B cell (primary cell): ENCODE data around the gene LATS2. TPM values are rescaled to one million over a fixed set of nuclear protein-coding genes. Genes with fewer than 3 reads are reported as not detected.
"Not testable (repeated sequence)": the region's sequence is repeated elsewhere in the genome, so short reads cannot be mapped to it uniquely, and the experiment has no call there.

Source experiments
- ATAC-seq: fragments of 200-7000 bp; cut with Tn5 transposase; one replicate; pipeline ENCODE4 v1.10.0; 2021; ENCODE audit warnings: low read depth, mild to moderate bottlenecking, moderate number of reproducible peaks, moderate library complexity
- CTCF ChIA-PET: fragments of 350-600 bp; sonication (Branson Sonifier 250); formaldehyde crosslinking; loops from one replicate; lab custom pipeline; 2021; ENCODE audit warnings: antibody characterized with exemption, inconsistent platforms; lab: Charles Lee
- POLR2A ChIA-PET: fragments of 350-600 bp; sonication (Branson Sonifier 250); formaldehyde crosslinking; loops from one replicate; lab custom pipeline; 2021; ENCODE audit warnings: antibody characterized with exemption; lab: Charles Lee
- DNase-seq: peaks from one replicate; pipeline ENCODE4 v3.0.0; 2013
- H2AFZ ChIP-seq: 2 replicates; pipeline ENCODE4 v1.6.1; 2012; ENCODE audit warnings: mild to moderate bottlenecking, low read depth, low read length; ENCODE audit not compliant: insufficient read depth, poor library complexity, severe bottlenecking
- H3K27ac ChIP-seq, 2 donors: 1 replicate in 1 of 2; 2 replicates in 1 of 2; pipeline ENCODE4 v1.5.1; 2012 to 2013; ENCODE audit warnings: low read length in 2 of 2, mild to moderate bottlenecking in 2 of 2, moderate library complexity in 1 of 2
- H3K27me3 ChIP-seq, 4 experiments: fragments of 200-600 bp in 1 of 4; sonication (generic) in 1 of 4; replicated peaks in 1 of 4; 1 replicate in 2 of 4; 2 replicates in 2 of 4; pipeline versions ENCODE4 v1.6.1 to v1.7.0; 2013 to 2016; ENCODE audit warnings: low read length in 3 of 4, mild to moderate bottlenecking in 2 of 4, mixed read lengths in 1 of 4, moderate library complexity in 1 of 4; ENCODE audit not compliant: insufficient read depth in 4 of 4, control insufficient read depth in 3 of 4; ENCODE audit errors: control extremely low read depth in 1 of 4
- H3K36me3 ChIP-seq, 2 experiments: replicated peaks in 1 of 2; 1 replicate in 1 of 2; 2 replicates in 1 of 2; pipeline versions ENCODE4 v1.6.1 to v1.7.1; 2013; ENCODE audit warnings: low read length in 1 of 2; ENCODE audit not compliant: insufficient read depth in 2 of 2, control insufficient read depth in 1 of 2; ENCODE audit errors: control extremely low read depth in 1 of 2, extremely low read depth in 1 of 2
- H3K4me1 ChIP-seq, 2 donors: fragments of 200-600 bp in 1 of 2; sonication (generic) in 1 of 2; 1 replicate in 1 of 2; 2 replicates in 1 of 2; pipeline versions ENCODE4 v1.5.1 to v1.6.1; 2013 to 2017; ENCODE audit warnings: low read length in 2 of 2; ENCODE audit not compliant: control insufficient read depth in 2 of 2, insufficient read depth in 2 of 2
- H3K4me2 ChIP-seq: replicated peaks from 2 replicates; pipeline ENCODE3; 2012; ENCODE audit warnings: mild to moderate bottlenecking, low read depth, low read length; ENCODE audit not compliant: poor library complexity, severe bottlenecking
- H3K4me3 ChIP-seq, 5 experiments: fragments of 200-600 bp in 1 of 5; sonication (generic) in 1 of 5; 1 replicate in 3 of 5; 2 replicates in 2 of 5; pipeline versions ENCODE4 v1.5.1 to v1.7.0; 2011 to 2016; ENCODE audit warnings: low read length in 4 of 5, mild to moderate bottlenecking in 4 of 5, low read depth in 2 of 5, control low read depth in 1 of 5, moderate library complexity in 1 of 5; ENCODE audit not compliant: insufficient read depth in 1 of 5; ENCODE audit errors: control extremely low read depth in 1 of 5, extremely low read depth in 1 of 5
- H3K79me2 ChIP-seq: fragments of 200-600 bp; sonication (generic); one replicate; pipeline ENCODE4 v1.6.0; 2016; ENCODE audit warnings: low read length; ENCODE audit not compliant: control insufficient read depth, insufficient read depth
- H3K9ac ChIP-seq: fragments of 200-600 bp; sonication (generic); 2 replicates; pipeline ENCODE4 v1.6.1; 2017; ENCODE audit warnings: mild to moderate bottlenecking, low read length, moderate library complexity
- H3K9me3 ChIP-seq, 3 donors: one replicate each; pipeline versions ENCODE4 v1.6.1 to v1.7.1; 2013; ENCODE audit warnings: low read length in 2 of 3; ENCODE audit not compliant: control insufficient read depth in 2 of 3, insufficient read depth in 1 of 3; ENCODE audit errors: control extremely low read depth in 1 of 3
- H4K20me1 ChIP-seq: 2 replicates; pipeline ENCODE4 v1.6.0; 2012; ENCODE audit warnings: mild to moderate bottlenecking, low read length; ENCODE audit not compliant: insufficient read depth, control insufficient read depth, poor library complexity, severe bottlenecking
- H3K27ac Mint-ChIP-seq: one replicate; pipeline ENCODE4 v1.8.0; 2021; ENCODE audit warnings: mixed read lengths
- H3K27me3 Mint-ChIP-seq: one replicate; pipeline ENCODE4 v1.8.0; 2021; ENCODE audit warnings: mixed read lengths
- H3K4me1 Mint-ChIP-seq: one replicate; pipeline ENCODE4 v1.8.0; 2021; ENCODE audit warnings: mixed read lengths
- H3K4me3 Mint-ChIP-seq: one replicate; pipeline ENCODE4 v1.8.0; 2021; ENCODE audit warnings: mixed read lengths
- H3K9me3 Mint-ChIP-seq: one replicate; pipeline ENCODE4 v1.8.0; 2022; ENCODE audit warnings: mixed read lengths; ENCODE audit not compliant: insufficient read depth
- EZH2 ChIP-seq: IDR thresholded peaks from 2 replicates; pipeline ENCODE4 v1.6.1; 2012; ENCODE audit warnings: borderline replicate concordance, low read depth, mild to moderate bottlenecking, moderate library complexity, low read length; ENCODE audit not compliant: insufficient read depth, poor library complexity, severe bottlenecking
- WGBS: methylation state at CpG from one replicate; pipeline ENCODE4 v1.1.5; 2013; ENCODE audit warnings: missing lambda C conversion rate; ENCODE audit not compliant: insufficient coverage; 5-methylcytosine and 5-hydroxymethylcytosine counted together
- intact Hi-C: fragments of 100-400 bp; cut with micrococcal nuclease; formaldehyde crosslinking; loops from one replicate; pipeline ENCODE4 v1.10.0; 2022
- polyA plus RNA-seq: library from polyadenylated mRNA; depleted of rRNA; stranded (reverse); fragments of >200 nt; gene quantifications from 2 replicates; pipeline ENCODE4 v1.2.3, GENCODE V29; 2012
- total RNA-seq, 2 donors: library from RNA; stranded (reverse); fragments of 120-200 nt in 1 of 2; gene quantifications; 1 replicate in 1 of 2; 2 replicates in 1 of 2; pipeline versions ENCODE4 v1.2.3 to v1.2.4, GENCODE V29; 2013 to 2022
- TF ChIP-seq, protein P1 (sequence below): fragments of 200-600 bp; IDR thresholded peaks from one replicate; pipeline ENCODE4 v1.8.0; 2022; ENCODE audit warnings: antibody characterized with exemption, mild to moderate bottlenecking

The LATS2 gene
- total and polyA plus RNA-seq, 2 donors (not counting 1 experiment from before 2014, with no cell fraction given): 1.9 to 2.7 TPM

DNA sequence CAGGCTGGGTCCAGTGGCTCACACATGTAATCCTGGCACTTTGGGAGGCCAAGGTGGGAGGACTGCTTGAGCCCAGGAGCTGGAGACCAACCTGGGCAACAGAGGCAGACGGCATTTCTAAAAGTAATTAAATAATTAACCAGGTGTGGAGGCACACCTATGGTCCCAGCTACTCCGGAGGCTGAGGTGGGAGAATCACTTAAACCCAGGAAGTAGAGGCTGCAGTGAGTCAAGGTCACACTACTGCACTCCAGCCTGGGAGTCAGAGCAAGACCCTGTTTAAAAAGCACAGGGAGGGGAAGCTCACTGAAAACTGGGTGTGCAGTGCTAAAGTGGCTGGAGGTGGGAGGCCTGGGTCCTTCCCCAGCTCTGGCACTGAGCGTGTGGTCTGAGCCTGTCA is 9.7 kb downstream of the LATS2 start:
- Mint-ChIP-seq H3K9me3 (no peaks in the 10 kb centered on the region), H3K4me3 (no peak overlapping the region), H3K27ac (no peak overlapping the region), H3K27me3 (peaks cover 6% of the 10 kb centered on the region), H3K4me1 (no peaks in the 10 kb centered on the region)
- Histone ChIP-seq H3K27me3 (no peaks in the 10 kb centered on the region), H3K9me3 (no peaks in the 10 kb centered on the region), H2AFZ (no peak overlapping the region), H3K27ac (no peak overlapping the region), H3K4me2 (no peak overlapping the region), H3K9ac (no peak overlapping the region), H4K20me1 (no peaks in the 10 kb centered on the region), H3K4me1 (no peaks in the 10 kb centered on the region), H3K79me2 (peaks cover 7% of the 10 kb centered on the region), H3K4me3 (no peak overlapping the region), H3K36me3 (no peaks in the 10 kb centered on the region)
- POLR2A ChIA-PET: no interaction called here
- ATAC-seq: no peak
- TF ChIP-seq EZH2: no peak
- TF ChIP-seq, protein P1, sequence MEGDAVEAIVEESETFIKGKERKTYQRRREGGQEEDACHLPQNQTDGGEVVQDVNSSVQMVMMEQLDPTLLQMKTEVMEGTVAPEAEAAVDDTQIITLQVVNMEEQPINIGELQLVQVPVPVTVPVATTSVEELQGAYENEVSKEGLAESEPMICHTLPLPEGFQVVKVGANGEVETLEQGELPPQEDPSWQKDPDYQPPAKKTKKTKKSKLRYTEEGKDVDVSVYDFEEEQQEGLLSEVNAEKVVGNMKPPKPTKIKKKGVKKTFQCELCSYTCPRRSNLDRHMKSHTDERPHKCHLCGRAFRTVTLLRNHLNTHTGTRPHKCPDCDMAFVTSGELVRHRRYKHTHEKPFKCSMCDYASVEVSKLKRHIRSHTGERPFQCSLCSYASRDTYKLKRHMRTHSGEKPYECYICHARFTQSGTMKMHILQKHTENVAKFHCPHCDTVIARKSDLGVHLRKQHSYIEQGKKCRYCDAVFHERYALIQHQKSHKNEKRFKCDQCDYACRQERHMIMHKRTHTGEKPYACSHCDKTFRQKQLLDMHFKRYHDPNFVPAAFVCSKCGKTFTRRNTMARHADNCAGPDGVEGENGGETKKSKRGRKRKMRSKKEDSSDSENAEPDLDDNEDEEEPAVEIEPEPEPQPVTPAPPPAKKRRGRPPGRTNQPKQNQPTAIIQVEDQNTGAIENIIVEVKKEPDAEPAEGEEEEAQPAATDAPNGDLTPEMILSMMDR: no peak
- intact Hi-C loops: no loop called here
- CTCF ChIA-PET: interaction anchor here (0.6 kb wide), 1 partner anchor 200 kb away, joined by 5 read pairs; no protein-coding TSS in a partner anchor
- DNase-seq: no peak
- WGBS: no CpG with 5 or more reads among the region's 3 CpGs

GRCh38 chr13:21050288-21051197 is 10.8 kb downstream of the LATS2 start:
- ATAC-seq (no peak), DNase-seq (no peak)
- Histone ChIP-seq H3K4me1 (no peaks in the 10 kb centered on the region), H3K36me3 (no peaks in the 10 kb centered on the region), H3K4me3 (no peak overlapping the region), H4K20me1 (no peaks in the 10 kb centered on the region), H3K79me2 (peaks cover 7% of the 10 kb centered on the region), H3K4me2 (no peak overlapping the region), H3K27me3 (peaks cover 0 to 2% (median 0%) of the 10 kb centered on the region in 4 experiments), H3K27ac (no peak overlapping the region), H2AFZ (no peak overlapping the region), H3K9ac (no peak overlapping the region), H3K9me3 (no peaks in the 10 kb centered on the region)
- no peak for TF ChIP-seq EZH2
- TF ChIP-seq, protein P1: no peak
- intact Hi-C loops: no loop called here
- ChIA-PET POLR2A (no interaction called here), CTCF (no interaction called here)
- no peak overlapping the region for H3K27ac Mint-ChIP-seq
- no peaks in the 10 kb centered on the region for H3K4me1 Mint-ChIP-seq
- WGBS: 78% methylated on average over 11 of the region's 16 CpGs
- peaks cover 6% of the 10 kb centered on the region for H3K27me3 Mint-ChIP-seq
- H3K4me3 Mint-ChIP-seq: no peak overlapping the region
- no peaks in the 10 kb centered on the region for H3K9me3 Mint-ChIP-seq

DNA sequence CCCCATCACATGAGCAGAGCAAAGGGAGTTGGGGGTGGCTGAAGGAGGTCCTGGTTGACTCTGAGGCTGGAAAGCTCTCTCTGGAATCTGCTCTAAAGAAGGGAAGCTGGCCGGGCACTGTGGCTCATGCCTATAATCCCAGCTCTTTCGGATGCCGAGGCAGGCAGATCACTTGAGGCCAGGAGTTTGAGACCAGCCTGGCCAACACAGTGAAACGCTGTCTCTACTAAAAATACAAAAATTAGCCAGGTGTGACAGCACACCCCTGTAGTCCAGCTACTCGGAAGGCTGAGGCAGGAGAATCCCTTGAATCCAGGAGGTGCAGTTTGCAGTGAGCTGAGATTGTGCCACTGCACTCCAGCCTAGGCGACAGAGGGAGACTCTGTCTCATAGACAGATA is 11.7 kb downstream of the LATS2 start:
- intact Hi-C loops, H3K4me2 ChIP-seq, H3K27ac ChIP-seq, ATAC-seq, H3K27me3 ChIP-seq, H3K36me3 ChIP-seq, H3K9ac ChIP-seq, H3K9me3 Mint-ChIP-seq, H3K4me3 Mint-ChIP-seq, POLR2A ChIA-PET, DNase-seq, H3K9me3 ChIP-seq, H3K27me3 Mint-ChIP-seq, H3K4me1 ChIP-seq, H3K79me2 ChIP-seq, H3K27ac Mint-ChIP-seq, H3K4me3 ChIP-seq, H3K4me1 Mint-ChIP-seq, H4K20me1 ChIP-seq, H2AFZ ChIP-seq: not testable (repeated sequence)
- 86% methylated on average over 4 of the region's 6 CpGs for WGBS
- CTCF ChIA-PET: interaction anchor here (1.2 kb wide), 1 partner anchor 19 kb away, joined by 3 read pairs; no protein-coding TSS in a partner anchor
